GM15510 (cell line): ENCODE results near the gene SIGLEC7.

Experiments
- POLR2A ChIP-seq: IDR thresholded peaks from 3 replicates; pipeline ENCODE4 v1.6.1; 2011; ENCODE audit warnings: borderline replicate concordance; ENCODE audit not compliant: insufficient read length; ENCODE audit errors: extremely low read depth

SIGLEC7 gene

DNA sequence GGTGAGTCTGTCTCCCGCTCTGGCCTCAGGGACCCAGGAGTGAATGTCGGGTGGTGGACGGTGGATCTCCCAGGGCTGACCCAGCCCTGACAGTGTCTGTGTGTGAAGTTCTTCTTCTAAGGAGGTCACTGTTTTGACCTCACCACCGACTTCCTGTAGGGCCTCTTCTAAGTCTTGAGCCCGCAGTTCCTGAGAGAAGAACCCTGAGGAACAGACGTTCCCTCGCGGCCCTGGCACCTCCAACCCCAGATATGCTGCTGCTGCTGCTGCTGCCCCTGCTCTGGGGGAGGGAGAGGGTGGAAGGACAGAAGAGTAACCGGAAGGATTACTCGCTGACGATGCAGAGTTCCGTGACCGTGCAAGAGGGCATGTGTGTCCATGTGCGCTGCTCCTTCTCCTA, at the start of gene SIGLEC7:
TSS of gene SIGLEC7 (plus strand) at position 183 of the 400 bp plus-strand sequence. CDS start at position 252, 69 bp downstream.
- TF ChIP-seq POLR2A: no peak

DNA sequence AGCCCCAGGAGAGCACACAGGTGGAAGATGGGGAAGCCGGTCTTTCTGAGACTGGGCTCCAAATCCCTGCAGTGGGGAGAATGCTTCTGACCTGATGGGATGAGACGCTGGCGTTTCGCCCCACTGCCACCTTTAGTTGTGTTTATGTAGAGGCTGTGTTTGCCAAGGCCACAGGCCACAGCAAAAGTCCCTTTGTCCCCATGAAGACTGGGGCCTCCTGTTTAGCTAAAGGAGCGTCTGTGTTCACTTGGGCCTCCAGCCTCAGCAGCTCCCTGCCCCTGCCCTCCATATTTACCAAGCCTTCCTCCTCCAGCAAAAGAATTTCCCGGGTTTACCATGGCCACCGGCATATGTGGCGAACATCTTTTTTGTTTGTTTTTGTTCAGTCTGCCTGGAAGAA, 49.0 kb upstream of the SIGLEC7 start:
- no peak for TF ChIP-seq POLR2A

DNA sequence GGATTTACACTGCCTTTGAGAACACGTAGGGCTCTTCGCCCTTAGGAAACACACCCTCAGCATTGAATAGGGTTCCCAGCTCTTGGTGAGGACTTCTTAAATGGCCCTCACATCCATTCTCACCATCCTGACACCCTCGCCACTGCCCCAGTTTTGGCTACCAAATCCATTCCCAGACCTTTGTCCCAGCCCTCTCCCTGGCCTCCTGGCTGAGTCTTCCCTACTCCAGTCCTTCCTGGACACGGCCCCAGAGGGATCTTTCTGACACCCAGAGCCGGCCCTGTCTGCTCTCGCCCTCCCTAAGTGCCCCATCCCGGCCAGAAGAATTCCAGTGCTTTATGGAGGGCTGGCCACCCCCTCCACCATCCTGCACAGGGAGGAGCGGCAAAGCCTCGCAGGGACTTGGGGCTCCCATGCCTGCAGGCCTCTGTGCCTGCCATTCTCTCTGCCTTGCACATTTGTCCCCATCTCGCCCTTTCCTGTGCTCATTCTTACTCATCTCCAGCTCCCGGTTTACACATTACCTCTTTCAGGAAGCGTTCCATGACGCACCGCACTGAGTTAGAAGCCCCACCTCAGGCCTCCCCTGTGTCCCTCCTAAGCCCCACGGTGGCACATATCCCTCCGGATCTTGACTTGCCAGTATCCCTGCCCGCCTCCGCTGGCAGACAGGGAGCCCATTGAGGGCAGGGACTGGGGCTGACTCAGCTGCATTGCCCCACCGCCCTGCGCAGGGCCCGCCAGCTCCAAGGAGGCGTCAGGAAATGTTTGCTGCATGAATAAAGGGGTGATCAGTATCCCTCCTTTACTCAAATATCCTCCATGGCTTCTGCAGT, 48.4 kb upstream of the SIGLEC7 start:
- TF ChIP-seq POLR2A: no peak

DNA sequence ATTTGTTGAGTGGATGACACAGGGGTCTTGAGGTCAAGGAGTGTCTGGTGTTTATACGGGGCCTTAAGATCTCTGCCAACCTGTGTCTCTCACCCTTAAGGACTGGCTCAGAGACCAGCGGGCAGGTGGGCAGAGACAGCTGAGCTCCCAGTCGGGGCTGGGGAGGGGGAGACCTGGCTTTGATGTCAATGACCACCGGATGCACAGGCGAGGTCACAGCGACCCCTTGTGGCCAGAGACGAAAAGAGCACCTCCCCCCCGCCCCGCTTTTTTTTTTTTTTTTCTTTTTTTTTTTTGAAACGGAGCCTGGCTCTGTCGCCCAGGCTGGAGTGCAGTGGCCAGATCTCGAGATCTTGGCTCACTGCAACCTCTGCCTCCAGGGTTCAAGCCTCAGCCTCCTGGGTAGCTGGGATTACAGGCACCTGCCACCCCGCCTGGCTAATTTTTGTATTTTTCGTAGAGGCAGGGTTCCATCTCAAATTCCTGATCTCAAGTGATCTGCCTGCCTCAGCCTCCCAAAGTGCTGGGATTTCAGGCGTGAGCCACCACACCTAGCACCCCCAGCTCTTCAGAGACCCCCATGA, 47.3 kb upstream of the SIGLEC7 start:
- TF ChIP-seq POLR2A: no peak

DNA sequence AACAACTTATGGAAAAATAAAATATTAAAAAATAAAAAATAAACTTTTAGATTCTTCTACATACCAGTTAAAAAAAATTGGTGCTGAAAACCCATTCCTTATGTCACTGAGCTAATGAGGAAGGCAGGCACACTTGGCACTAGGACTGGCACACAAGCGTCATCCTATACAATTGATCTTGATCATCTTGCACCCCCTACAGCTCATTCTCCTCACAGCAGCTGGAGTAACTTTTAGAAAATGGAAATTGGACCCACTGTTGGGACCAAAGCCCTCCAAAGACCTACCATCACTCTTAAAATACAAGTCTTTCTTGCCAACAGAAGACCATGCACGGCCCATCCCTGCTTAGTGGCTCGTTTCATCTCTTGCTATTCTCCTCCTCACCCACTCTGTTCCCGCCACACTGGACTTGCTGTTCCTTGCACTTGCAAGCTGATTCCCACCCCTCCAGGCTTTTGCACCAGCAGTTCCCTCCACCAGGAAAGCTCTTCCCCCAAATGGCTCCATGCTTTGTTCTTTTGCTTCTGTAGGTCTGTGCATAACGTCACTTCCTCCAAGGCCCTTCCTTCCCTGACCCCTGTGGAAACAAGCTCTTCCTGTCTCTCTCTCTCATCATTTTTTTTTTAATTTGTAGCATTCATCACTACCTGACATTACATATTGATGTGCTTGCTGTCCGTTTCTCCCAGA, 45.5 kb upstream of the SIGLEC7 start:
- TF ChIP-seq POLR2A: no peak

DNA sequence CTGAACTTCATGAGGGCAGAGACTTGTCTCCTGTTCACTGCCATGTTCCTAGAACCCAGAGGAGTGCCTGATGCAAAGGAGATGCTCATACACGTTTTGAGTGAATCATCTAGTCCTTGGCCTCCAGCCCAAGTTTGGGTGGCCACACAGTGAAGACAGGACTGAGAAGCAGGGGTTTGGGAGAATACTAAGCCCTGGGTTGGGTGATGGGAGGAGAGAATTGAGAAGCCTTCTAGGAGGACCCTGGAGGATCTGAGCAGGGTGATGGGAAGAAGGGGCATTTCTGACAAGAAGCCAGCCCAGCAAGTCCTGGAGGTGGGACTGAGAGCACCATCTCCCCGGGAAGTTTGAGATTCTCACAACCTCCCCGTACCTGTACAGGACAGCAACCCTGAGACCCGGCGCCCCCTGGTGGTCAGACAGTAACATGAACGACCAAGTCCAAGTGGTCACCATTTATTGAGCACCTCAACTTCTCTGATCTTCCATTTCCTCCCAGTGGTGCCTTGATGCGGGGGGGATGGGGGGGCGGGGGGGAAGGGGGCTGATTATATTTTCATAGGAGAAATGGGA, 44.8 kb upstream of the SIGLEC7 start:
- no peak for TF ChIP-seq POLR2A

DNA sequence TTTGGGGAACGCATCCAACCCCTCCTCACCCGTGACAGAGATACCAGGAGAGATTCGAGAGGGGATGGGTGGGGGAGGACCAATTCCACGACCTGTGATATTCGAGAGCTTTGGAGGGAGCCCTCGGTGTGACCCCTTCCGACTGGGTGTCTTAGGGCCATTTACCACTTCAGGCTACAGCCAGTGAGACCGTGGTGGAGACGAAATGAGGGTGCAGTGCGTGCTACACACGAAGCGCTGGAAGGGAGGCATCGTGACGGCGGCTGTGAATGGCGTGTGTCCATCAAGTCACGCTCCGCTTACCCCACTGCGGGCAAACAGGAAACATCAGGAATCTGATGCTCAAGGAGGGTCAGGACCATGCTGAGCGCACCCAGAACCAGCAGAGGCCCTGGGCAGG, 44.3 kb upstream of the SIGLEC7 start:
- no peak for TF ChIP-seq POLR2A

DNA sequence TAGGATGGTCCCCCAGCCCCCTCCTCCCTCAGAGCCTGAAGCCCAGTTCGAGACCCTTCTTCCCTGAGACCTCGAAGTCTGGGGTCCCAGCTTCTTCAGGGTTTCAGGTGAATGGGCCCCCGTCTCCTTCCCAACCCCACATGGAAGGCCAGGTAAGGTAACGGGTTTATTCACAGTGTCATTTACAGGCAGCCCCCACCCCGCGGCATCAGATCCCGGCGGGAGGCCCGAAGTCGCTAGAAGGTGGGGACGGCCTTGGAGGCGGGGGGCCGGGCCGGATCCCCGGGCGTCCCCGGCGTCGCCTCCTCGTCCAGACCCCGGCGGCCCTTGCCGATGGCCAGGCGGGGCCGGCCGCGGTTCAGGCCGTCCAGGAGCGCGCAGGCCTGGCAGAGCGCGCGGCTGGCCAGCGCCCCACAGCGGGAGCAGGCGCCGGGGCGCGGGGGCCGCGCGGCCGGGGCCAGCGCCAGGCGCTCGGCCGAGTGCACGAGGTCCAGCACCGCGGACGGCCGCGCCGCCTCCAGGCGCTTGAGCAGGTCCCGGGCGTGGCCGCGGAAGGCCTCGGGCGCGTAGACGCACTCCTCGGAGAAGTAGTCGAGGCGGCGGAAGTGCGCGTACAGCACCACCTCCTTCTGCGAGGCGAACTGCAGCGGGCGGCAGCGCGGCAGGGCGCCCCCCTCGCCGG, 43.6 kb upstream of the SIGLEC7 start:
- no peak for TF ChIP-seq POLR2A

DNA sequence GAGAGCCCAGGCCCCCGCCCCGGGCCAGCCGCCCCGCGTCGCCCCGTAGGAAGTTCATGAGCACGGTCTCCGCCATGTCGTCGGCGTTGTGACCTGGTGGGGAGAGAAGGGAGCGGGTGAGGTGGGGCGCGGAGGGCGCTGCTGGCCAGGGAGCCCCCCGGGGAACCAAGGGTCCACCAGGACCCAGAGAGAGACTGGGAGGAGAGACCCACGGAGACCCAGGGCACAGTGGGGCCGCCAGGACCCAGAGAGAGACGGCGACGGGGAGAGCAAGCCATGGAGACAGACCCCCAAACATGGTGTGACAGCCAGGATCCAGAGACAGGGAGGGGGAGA, 43.1 kb upstream of the SIGLEC7 start:
- no peak for TF ChIP-seq POLR2A

DNA sequence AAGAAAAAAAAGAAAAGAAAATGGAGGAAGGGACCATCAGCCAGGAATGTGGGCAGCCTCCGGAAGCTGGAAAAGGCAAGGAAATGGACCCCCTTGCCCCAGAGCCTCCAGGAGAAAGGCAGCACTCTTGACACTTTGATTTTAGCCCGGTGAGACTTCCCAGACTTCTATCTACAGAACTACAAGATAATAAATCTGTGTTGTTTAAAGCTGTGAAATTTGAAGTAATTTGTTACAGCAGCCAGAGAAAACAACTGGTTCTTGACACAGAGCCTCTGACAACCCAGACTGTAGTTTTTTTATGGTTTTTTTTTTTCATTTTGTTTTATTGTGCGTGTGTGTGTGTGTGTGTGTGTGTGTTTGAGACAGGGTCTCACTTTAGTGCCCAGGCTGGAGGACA, 41.5 kb upstream of the SIGLEC7 start:
- no peak for TF ChIP-seq POLR2A

DNA sequence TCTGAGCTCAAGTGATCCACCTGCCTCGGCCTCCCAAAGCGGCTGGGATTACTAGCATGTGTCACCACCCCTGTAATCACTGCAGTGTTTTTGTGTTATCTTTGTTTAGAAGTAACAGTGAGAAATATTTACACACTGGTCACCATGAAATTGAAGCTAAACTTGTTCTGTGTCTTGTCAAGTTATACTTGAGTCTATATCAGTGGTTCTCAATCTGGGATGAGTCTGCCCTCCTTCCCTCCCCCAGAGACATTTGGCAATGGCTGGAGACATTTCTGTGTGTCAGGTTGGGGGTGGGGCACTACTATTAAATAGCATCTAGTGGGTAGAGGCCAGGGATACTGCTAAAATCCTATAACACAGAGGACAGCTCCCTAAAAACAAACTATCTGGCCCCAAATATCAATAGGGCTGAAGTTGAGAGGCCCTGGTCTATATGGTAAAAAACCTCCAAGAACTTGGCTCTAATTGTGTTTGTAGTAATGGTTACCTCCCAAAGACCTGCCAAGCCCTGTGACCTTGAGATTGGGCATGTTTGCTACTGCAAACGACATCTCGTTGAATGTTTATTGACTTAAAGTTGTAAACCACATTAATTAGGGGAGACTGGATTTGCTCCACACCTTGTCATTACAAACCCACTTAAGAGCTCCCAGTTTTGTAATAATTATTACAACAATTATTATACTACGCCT, 40.8 kb upstream of the SIGLEC7 start:
- no peak for TF ChIP-seq POLR2A

DNA sequence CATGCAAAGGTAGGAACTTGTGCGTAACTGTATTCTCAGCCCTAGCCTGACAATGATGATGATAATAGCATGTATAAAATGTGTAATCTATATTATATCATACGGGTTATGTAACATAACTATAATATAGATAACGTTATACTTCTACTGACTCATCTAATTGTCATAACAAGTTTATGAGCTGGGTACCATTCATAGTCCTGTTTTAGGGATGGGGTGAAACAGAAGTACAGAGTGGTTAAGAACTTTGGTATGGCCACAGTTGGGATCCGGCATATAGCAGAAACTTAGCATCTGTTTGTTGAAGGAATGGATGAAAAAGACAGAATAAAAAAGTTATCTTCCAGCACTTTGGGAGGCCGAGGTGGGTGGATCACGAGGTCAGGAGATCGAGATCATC, 39.1 kb upstream of the SIGLEC7 start:
- no peak for TF ChIP-seq POLR2A

DNA sequence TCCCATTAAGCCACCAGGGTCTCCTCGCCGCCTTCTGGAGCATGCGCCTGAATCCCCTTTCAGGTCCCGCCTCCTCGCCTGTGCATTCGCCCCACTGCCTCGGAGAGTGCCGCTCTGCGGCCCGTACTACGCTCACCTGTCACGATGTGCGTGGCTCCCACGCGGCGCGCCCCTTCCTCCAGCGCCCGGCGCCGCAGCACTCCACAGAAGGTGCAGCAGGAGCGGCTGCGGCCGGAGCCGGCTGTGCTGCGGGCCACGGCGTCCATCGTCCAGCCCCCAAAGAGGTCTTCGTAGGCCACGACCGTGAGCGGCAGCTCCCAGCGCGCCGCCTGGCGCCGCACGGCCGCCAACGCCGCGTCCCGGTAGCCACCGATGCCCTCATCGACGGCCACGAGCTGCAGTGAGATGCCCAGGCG, 38.2 kb upstream of the SIGLEC7 start:
- no peak for TF ChIP-seq POLR2A

DNA sequence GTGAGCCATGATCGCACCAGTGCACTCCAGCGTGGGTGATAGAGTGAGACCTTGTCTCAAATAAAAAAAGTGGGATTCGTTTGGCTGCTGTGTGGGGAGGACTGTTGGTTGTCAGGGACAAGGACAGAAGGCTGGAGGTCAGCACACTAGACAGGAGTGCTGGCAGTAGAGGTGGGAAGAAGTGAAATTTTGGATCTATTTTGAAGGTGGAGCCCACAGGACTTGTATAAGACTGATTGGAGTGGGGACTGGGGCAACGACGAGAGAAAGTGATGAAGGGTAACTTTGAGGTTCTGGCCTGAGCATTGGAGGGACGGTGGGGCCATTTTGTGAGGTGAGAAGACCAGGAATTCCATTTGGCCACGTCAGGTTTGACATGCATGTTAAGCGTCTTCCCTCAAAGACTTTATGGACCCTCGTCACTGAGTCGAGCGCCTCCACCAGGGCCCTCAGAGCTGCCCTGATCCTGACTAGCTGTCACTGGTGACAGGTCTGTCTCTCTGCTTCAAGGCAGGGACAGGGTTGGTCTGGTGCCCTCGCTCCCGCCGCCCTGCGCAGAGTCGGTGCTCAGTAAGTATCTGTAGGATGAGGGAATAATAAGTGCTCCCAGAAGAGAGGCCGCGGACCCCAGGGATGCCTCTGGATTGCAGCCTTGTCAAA, 34.6 kb upstream of the SIGLEC7 start:
- no peak for TF ChIP-seq POLR2A
